RWPE1 (cell line): ENCODE results near the gene PDE6C.

Source experiments
- CTCF ChIA-PET: fragments of 350-600 bp; sonication (Branson Sonifier 250); formaldehyde crosslinking; extraction: SDS; loops from one replicate; lab custom pipeline; 2021; lab: Yijun Ruan, JAX
- POLR2A ChIA-PET: fragments of 400-600 bp; formaldehyde crosslinking; extraction: SDS; loops from one replicate; lab custom pipeline; 2020; ENCODE audit warnings: antibody characterized with exemption; ENCODE audit not compliant: low non-redundant PET; lab: Yijun Ruan, JAX
- DNase-seq: peaks from one replicate; pipeline ENCODE4 v3.0.0; 2012; ENCODE audit warnings: low spot score
- H3K27ac ChIP-seq: fragments of 450-650 bp; 2 replicates; pipeline ENCODE4 v1.5.1; 2017
- TF ChIP-seq, protein P1 (sequence below): fragments of 450-650 bp; conservative IDR thresholded peaks from 2 replicates; pipeline ENCODE4 v1.5.1; 2017; ENCODE audit warnings: low read depth, mild to moderate bottlenecking

PDE6C gene

DNA sequence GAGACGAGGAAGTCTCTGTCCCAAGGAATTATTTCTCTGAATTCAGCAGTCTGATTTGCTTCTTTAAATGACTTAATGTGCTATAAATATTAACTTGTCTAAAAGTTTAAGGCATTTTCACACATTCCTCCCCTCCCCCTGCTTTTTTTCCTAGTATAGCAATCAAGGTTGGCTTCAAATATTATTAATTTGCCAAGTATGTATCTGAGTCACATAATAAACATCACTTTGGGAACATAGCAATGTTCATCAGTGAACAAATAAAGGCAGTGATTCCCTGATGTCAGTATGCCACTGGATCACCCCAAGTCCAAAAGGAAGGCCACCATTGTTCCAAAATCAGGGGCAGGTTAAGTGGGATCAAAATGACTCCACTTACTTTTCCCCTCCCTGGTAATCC lies 40.5 kb downstream of the PDE6C start:
- no peak overlapping the region for H3K27ac ChIP-seq
- ChIA-PET CTCF (no interaction called here), POLR2A (no interaction called here)
- peak; percentile 70 for DNase-seq
- TF ChIP-seq, protein P1, sequence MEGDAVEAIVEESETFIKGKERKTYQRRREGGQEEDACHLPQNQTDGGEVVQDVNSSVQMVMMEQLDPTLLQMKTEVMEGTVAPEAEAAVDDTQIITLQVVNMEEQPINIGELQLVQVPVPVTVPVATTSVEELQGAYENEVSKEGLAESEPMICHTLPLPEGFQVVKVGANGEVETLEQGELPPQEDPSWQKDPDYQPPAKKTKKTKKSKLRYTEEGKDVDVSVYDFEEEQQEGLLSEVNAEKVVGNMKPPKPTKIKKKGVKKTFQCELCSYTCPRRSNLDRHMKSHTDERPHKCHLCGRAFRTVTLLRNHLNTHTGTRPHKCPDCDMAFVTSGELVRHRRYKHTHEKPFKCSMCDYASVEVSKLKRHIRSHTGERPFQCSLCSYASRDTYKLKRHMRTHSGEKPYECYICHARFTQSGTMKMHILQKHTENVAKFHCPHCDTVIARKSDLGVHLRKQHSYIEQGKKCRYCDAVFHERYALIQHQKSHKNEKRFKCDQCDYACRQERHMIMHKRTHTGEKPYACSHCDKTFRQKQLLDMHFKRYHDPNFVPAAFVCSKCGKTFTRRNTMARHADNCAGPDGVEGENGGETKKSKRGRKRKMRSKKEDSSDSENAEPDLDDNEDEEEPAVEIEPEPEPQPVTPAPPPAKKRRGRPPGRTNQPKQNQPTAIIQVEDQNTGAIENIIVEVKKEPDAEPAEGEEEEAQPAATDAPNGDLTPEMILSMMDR: no peak

DNA sequence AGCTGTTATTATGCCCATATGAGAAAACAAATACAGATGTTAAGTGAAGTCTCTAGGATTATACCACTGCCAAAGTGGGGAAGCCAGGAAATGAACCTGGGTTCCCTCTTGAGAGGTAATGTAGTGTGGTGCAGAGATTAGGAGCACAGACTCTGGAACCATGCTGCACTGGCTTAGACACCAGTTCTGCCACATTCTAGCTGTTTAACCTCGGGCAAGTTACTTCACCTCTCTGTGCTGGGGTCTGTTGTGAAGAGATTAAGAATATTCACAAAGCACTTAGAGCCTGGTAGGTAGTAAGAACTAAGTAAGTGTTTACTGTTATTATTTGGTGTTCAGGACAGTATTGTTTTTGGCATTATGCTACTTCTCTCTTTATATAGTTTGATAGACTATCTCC lies 41.9 kb downstream of the PDE6C start:
- ChIA-PET POLR2A (no interaction called here), CTCF (interaction anchor here (1.0 kb wide), 1 partner anchor 317 kb away, joined by 3 read pairs; no protein-coding TSS in a partner anchor)
- DNase-seq: no peak
- TF ChIP-seq, protein P1: no peak
- no peak overlapping the region for H3K27ac ChIP-seq

DNA sequence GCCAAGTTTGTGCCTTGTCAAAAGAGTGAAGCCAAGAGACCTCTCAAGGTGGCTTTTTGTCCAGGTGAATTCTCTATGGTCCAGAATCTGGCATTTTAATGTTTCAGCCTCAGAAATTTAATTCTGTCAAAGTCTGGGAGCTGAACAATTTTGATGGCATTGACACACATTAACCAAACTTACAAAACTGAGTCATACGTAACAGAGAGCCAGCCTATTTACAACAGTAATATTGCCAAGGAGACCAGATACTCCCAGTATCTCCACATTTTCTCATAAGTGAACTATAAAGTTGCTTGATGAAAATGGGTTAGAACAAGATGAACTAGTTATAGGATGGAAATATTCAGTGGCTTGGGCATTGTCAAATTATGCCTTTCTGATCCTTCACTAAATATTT lies 43.8 kb downstream of the PDE6C start:
- ChIA-PET CTCF (interaction anchor here (0.6 kb wide), 1 partner anchor 11 kb away, joined by 3 read pairs; no protein-coding TSS in a partner anchor), POLR2A (no interaction called here)
- TF ChIP-seq, protein P1: no peak
- DNase-seq: no peak
- no peak overlapping the region for H3K27ac ChIP-seq

DNA sequence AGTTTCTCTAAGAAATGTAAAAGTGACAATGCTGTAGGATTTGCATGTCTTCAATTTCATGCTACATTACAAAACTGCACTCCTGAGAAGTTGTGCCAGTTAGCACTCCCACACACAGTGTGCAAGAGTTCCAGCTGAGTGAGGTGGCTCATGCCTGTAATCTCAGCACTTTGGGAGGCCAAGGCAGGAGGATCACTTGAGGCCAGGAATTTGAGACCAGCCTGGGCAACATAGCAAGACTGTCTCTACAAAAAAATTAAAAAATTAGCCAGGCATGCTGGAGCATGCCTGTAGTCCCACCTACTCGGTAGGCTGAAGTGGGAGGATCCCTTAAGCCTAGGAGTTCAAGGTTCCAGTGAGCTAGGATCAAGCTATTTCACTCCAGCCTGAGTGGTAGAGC lies 45.4 kb downstream of the PDE6C start:
- DNase-seq: no peak
- TF ChIP-seq, protein P1: no peak
- no peak overlapping the region for H3K27ac ChIP-seq
- ChIA-PET CTCF (no interaction called here), POLR2A (no interaction called here)

- DNase-seq: no peak
- H3K27ac ChIP-seq: no peak overlapping the region
- TF ChIP-seq, protein P1: no peak
- ChIA-PET CTCF (interaction anchor here (0.5 kb wide), 1 partner anchor 659 kb away, joined by 3 read pairs; no protein-coding TSS in a partner anchor), POLR2A (no interaction called here)
These were observed 53.7 kb downstream of the PDE6C start for GRCh38 chr10:93666030-93666429.

- DNase-seq: no peak
- ChIA-PET CTCF (no interaction called here), POLR2A (no interaction called here)
- H3K27ac ChIP-seq: no peak overlapping the region
- TF ChIP-seq, protein P1: no peak
These were observed 55.5 kb downstream of the PDE6C start for GRCh38 chr10:93667795-93668194.
